ENCODE results near the gene CTNNBL1.
"Not testable (repeated sequence)": the region's sequence is repeated elsewhere in the genome, so short reads cannot be mapped to it uniquely, and the experiment has no call there.

Gene CTNNBL1

DNA sequence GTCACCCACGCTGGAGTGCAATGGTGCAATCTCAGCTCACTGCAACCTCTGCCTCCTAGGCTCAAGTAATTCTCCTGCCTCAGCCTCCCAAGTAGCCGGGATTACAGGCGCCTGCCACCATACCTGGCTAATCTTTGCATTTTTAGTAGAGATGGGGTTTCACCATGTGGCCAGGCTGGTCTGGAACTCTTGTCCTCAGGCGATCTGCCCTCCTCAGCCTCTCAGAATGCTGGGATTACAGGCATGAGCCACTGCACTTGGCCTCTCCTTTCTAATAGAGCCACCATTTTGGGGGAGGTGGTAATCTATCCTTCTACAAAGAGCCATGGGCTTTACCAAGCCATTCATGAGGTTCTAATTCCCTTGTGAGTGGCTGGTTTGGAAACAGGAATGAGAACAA, 14.1 kb upstream of the CTNNBL1 start:
- DNase-seq: not testable (repeated sequence)

DNA sequence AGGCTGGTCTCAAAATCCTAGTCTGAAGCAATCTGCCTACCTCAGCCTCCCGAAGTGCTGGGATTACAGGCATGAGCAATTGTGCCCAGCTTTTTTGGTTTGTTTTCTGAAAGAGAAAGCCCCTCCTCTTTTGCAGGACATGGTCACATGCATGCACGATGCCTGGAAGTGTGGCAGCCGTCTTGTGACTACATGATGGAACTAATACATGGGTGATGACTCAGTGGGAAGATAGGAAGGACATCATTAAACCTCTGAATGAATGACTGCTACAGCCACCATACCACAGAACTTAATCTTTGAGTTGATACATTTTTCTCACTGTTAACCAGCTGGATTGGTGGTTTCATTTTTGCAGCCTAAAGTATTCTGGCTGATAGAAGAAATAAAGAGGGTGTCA, 13.4 kb upstream of the CTNNBL1 start:
- no peak for DNase-seq

DNA sequence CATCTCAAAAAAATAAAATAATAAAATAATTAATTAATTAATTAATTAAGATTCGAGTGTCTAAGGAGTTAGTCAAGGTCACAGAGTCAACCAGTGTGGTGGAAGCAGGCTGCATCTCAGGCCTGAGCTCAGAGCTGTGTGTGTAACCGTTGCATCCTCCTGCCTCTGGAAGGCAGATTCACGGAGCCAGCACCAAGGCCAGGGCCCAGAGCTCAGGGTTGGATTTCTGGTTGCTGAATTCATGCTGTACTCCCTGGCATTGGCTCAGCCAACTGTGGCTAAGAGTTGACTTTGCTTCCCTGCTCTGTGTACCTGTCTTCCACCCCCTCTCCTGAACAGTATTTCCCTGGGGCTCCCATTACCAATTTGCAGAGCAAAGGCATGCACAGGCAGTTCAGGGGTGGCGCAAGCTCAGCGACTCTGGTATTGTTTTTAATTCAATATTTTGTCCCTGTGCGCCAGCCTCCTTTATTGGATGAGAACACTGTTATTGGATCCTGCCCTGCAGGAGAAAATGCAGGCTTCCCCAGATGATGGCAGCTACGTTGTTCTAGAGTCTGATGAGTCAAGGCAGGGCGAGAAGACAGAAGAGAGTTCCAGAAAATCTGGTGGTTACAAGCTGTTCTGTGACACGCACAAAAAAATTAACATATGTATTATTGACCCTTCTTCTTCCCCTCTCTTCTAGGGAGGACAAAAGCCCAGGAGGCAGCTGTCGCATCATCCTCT, 12.3 kb upstream of the CTNNBL1 start:
- no peak for DNase-seq

DNA sequence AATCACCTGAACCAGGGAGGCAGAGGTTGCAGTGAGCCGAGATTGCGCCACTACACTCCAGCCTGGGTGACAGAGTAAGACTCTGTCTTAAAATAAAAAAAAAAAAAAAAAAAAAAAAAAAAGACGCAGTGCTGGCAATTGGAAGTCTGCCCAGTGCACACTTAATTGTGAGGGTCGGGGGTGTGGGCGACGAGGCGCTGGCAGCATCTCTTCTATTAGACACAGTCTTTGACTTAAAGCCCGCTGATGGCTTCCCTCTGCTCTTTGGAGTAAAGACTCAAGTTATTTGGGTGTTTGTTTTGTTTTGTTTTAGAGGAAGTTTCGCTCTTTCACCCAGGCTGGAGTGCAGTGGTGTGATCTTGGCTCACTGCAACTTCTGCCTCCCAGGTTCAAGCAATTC, 10.7 kb upstream of the CTNNBL1 start:
- not testable (repeated sequence) for DNase-seq

DNA sequence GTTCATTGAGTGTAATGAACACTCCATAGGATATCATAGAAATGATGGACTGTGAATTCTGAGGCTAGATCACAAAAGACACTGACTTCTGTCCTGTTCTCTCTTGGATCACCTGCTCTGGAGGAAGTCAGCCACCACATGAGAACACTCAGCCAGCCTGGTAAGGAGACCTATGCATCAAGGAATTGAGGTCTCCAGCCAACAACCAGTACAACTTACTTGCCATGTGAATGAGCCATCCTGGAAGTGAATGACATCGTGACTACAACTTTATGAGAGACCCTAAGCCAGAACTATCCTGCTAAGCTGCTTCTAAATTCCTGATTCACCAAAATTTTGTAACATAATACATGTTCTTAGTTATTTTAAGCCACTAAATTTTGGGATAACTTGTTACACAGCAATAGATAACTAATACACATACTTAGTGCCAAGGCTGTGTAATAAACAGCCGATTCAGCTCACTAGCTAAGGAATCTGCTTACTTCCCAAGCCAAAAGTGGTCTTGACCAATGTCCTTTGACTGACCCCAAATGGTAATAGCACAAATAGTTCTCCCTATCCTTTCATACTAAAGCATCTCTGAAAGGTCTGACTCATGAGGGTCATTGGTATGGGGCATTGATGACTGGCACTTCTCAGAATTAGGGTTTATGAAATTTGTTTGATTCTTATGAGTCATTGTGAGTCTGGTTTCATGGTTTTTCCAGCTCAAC, 6.9 kb upstream of the CTNNBL1 start:
- DNase-seq: peak in 1 of 5 donors; percentile 42

DNA sequence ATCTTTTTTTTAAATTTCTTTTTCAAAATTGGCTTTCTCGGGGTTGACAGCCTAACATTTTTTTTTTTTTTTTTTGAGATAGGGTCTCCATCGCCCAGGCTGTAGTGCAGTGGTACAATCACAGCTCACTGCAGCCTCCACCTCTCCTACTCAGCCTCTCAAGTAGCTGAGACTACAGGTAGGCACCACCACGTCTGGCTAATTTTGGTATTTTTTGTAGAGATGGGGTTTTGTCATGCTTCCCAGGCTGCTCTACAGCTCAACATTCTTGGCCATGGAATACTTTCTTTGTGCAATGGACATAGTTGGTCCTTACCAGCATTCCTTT, 6.4 kb upstream of the CTNNBL1 start:
- no peak for DNase-seq

DNA sequence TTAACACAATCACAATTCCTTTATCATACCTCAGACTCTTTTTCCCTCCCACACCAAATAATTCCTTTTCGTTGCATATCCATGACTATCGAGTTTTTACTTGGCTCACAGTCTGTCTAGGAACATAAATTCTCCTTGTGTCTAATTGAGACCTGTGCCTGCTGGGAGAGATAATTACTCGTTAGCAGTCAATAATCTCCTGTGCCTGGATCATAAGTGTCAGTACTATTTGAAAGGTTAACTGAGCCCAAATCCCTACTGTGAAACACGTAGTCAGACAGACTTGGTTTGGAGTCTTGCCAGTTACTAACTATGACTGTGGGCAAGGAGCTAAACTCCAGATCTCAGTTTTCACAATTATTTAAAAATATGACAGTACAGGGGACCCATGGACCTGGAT, 5.7 kb upstream of the CTNNBL1 start:
- no peak for DNase-seq

DNA sequence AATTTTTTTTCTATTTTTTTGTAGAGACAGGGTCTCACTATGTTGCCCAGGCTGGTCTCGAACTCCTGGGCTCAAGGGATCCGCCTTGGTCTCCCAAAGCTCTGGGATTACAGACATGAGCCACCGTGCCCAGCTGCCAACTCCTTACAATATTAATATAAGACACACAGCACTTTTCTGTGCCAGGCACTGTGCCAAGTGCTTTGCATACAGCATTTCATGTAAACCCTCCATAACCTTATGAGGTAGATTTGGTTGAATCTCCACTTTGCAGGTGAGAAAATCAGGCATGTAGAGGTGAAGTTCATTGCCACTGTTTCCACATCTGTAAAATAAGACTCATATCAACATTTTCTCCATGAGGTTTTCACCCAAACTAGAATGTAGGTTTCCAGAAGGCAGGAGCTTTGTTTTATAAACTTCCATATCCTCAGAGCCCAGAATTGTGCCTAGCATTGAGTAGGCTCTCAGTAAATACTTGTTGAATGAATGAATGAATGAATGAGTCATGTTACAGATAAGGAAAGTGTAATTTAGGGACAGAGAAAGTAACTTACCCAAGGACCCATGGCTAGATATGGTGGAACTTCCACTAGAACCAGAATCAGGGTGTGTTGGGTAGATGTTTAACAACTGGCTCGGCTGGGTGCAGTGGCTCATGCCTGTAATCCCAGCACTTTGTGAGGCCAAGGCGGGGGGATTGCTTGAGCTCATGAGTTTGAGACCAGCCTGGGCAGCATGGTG, 3.0 kb upstream of the CTNNBL1 start:
- DNase-seq: no peak

DNA sequence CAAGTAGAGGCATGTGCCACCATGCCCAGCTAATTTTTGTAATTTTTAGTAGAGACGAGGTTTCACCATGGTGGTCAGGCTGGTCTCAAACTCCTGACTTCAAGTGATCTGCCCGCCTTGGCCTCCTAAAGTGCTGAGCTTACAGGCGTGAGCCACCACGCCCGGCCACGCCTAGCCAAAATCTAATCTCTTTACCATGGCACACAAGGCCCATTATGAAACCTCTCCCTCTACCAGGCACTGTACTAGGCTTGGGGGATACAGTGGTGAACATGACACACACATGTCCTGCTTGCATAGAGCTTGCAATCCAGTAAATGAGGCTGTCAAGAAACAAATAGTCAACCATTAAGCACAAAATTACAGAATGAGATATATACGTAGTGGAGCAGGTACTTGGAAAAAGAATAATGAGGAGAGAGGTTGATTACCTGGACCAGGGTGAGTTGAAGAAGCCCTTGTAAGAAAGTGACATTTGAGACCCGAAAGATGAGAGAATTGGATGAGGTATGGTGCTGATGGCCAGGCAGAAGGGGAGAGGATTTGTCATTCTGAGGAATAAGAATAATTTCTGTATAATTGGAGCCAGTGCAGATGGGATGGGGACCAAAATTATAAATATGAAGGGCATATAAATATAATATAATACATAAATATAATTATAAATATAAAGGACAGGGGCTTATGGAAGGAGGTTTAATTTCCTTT, 1.2 kb upstream of the CTNNBL1 start:
- DNase-seq: no peak

DNA sequence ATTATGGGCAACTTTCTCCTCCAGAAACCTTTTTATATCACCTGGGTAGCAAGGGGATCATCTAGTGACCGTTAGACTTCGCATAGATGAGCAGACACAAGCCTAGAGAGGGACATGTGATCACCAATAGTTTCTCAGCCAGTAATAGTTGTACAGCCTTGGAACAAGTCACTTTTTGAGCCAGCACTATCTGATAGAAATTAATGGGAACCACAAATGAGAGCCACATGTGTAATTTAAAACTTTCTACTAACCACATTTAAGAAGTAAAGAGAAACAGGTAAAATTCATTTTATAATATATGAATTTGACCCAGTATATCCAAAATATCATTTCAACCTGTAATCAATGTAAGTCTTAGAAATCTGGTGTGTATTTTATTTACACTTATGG, 592 bp upstream of the CTNNBL1 start:
- DNase-seq: no peak

DNA sequence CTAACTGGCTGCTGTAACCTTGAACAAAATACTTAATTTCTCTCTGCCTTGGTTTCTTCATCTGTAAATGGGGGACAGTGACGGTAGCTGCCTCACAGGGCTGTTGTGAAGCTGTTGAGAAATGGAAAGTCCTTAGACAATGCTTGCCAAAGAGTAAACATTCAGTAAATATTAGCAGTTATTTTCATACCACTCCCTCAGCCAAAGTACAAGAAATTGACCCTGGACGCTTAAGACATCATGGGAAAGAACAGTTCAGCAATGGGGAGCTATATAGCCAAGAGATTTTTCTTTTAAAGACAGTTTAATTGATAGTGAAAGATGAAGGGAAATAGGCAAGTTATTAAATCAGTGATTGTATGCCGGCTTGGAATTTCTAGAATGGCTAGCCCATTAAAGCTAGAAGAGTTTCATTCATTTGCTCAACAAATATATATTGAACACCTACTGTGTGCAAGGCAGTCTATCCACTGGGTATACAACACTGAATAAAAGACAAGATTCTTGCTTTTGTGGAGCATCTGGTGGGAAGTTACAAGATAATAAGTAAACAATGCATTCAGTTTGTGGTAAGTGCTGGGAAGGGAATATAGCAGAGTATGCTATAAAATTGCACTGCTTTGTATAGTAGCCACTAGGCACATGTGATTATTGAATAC, 2.0 kb downstream of the CTNNBL1 start:
- no peak for DNase-seq

DNA sequence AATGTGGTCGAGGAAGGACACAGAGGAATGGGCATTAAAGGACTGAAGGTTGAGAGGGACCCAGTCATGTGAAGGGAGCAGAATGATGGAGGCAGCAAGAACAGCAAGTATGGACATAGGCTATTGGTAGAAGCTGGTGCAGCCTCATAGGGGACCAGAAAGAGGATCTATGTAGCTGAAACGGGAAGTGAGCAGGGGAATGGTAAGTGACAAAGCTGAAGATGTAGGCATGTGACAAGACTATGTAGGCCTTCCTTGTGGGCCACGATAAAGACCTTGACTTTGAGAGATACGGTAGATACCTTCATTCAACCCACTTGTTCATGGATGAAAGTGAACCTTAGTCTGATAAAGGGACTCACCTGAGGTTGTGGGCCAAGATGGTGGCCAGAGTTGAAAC, 3.5 kb downstream of the CTNNBL1 start:
- DNase-seq: no peak

DNA sequence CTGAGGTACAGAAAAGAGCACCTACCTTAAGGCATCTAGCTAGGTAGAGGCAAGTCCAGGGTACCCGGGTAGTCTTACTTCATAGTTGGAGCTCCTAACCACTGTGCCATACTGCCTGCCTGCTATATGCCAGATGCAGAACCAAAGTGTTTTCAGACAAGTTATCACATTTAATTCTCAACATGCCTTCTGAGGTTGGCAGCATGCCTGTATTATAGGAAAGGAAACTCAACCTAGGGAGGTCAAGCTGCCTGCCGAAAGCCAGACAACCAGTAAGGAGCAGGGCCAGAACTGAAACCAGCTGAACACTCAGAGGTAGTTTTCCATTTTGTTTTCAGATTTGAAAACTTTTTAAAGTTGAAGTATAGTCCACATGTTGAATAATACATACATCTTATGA, 5.4 kb downstream of the CTNNBL1 start:
- DNase-seq: no peak

DNA sequence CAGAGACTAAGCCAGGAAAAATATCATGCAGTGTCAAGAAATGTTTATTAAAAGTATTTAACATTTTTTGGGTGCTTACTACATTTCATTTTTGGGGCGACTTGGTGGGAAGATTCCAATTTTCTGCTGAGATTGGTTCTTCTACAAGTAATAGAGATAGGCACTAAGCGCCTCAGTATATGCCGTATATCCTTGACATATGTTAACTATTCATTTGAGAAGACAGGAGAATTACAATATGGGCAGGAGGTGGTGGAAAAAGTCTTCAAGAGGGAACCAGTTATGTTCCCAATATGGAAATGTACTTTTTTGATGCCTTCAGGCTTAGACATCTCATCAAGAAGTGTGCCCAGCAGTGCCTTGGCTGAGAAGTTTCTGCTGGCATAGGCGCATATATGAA, 6.5 kb downstream of the CTNNBL1 start:
- no peak for DNase-seq

DNA sequence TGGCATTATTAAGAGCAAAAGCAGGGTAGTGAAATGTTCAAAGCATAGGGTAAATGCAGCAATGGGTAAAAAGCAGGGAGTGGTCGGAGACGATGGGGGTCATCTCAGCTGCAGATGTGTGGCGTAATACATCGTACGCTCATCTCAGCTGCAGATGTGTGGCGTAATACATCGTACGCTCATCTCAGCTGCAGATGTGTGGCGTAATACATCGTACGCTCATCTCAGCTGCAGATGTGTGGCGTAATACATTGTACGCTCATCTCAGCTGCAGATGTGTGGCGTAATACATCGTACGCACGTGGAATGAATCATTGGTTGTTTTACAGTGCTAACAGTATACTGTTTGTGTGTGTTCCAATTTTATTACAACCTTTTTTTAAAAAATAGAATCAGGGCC, 7.8 kb downstream of the CTNNBL1 start:
- DNase-seq: not testable (repeated sequence)

DNA sequence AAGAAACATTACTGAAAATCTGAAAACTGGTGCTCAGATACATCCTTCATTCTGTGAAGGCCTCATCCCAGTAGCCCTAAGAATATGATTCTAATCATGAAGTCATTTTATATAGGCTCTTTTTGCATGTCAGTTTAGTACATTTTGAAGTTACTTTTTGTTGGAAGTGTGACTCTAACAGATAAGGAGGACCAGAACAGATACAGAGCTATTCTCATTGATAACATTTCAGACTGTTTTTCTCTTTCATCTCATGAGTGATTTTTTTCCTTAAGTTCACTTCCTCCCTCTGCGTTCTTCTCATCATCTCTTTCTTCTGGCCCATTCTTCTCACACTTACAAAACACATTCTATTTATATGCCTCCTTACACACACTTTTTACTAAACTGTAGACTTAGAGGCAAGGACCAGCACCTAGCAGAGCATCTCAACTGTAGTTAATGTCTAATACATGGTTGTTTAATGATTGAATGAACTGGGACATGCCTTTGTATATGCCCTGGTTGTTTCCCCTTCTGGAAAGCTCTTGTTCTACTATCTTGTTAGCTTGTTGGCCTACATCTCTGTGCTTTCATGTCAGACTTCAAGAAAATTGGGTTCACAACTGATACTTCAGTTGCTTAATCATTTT, 8.7 kb downstream of the CTNNBL1 start:
- no peak for DNase-seq

DNA sequence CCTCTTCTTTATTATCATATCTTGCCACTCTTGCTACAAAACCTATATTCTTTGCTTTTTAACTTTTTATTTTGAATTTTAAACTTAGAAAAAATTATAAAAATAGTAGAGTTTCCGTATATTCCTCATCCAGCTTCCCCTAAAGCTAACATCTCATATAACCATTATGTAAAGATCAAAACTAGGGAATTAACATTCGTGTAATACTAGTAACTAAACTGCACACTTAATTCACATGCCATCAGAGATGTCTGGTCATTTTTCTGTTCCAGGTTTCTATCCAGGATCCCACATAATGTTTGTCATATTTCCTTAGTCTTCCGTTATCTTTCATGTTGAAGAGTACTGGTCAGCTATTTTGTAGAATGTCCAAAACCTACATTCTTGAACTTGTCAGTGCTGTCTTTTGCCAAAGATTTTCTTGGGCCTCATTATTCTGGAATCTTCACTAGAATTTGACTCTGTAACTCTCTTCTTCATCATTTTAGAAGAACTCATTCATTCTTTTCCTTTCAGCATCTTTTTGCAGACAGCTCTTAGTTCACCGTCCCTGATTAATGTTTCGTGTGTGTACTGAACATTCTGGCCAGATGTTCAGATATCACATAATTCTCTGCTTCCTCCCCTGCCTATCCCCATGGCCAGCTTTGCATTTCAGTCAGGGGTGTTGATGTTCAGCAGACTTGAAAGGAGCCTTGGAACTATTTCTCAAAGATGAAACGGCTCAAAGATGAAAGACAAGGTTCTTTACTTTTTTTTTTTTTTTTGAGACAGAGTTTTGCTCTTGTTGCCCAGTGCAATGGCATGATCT, 9.4 kb downstream of the CTNNBL1 start:
- no peak for DNase-seq

DNA sequence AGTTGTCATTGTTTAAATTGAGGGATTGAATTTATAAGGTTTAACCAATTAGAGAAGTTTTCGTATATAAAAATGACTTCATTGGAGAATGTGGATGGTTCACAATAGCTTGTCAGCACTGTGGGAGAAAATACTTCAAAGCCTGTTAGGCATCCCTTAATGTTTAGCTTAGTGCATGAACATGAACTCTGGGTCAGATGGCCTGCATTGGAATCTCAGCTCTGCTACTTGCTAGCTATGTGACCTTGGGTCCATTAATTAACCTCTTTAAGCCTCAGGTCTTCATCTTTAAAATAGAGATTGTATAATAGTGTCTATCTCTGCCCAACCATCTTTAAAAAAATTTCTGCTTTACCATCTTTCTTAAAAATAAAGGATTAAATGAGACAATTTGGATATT, 11.1 kb downstream of the CTNNBL1 start:
- DNase-seq: no peak

DNA sequence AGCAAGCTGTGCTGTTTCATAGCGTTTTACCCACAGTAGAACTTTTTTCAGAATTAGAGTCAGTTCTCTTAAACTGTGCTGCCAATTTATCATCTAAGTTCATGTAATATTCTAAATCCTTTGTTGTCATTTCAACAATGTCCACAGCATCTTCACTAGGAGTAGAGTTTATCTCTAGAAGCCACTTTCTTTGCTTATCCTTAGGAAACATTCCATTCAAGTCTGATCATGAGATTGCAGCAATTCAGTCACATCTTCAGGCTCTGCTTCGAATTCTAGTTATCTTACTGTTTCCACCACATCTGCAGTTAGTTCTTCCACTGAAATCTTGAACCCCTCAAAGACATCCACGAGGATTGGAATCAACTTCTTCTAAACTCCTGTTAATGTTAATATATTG, 12.5 kb downstream of the CTNNBL1 start:
- no peak for DNase-seq

DNA sequence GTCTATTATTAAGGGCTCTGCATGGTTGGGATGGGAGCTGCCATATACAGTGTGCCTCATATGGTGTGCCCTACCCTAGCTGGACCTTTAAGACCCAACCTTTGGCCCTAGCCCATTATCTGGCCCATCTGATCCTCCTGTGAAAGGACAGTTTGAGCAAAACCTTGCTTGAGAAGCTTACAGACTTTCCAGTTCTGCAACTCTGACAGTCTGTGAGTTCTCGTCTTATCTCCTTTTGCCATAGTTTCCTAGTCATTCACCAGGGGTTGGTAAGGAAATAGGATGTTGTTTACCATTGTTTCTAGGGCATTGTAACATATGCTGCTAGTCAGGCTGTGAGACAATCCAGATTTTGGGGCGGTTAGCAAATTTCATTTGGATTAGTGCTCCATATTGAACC, 17.2 kb downstream of the CTNNBL1 start:
- DNase-seq: no peak
